PC-9 (cell line): ENCODE results near the gene SLC9C1. TPM values are rescaled to one million over a fixed set of nuclear protein-coding genes. Genes with fewer than 3 reads are reported as not detected.
"Not testable (repeated sequence)": the region's sequence is repeated elsewhere in the genome, so short reads cannot be mapped to it uniquely, and the experiment has no call there.

Experiments used
- BruUV-seq: library from RNA; stranded (reverse); fragments of 400-500 nt; replicated peaks from 2 replicates; lab custom pipeline; 2021; lab: Mats Ljungman, UMichigan
- CTCF ChIA-PET: fragments of 300-600 bp; sonication (Branson Sonifier 250); formaldehyde crosslinking; loops from one replicate; lab custom pipeline; 2022; ENCODE audit warnings: antibody characterized with exemption; lab: Charles Lee
- POLR2A ChIA-PET: fragments of 300-600 bp; sonication (Branson Sonifier 250); formaldehyde crosslinking; loops from one replicate; lab custom pipeline; 2022; ENCODE audit warnings: antibody characterized with exemption; ENCODE audit not compliant: unreplicated experiment; lab: Charles Lee
- DNase-seq, 2 experiments: peaks; one replicate each; pipeline versions ENCODE4 v3.0.0 to v3.0.0-alpha.2; 2015 to 2022; ENCODE audit warnings: mixed read lengths in 1 of 2
- H2AFZ ChIP-seq: fragments of 200-600 bp; sonication (generic); 2 replicates; pipeline ENCODE4 v1.8.1; 2017; ENCODE audit warnings: antibody characterized with exemption
- H3F3A ChIP-seq: fragments of 200-600 bp; sonication (generic); 2 replicates; pipeline ENCODE4 v1.8.1; 2017; ENCODE audit warnings: antibody characterized with exemption, mild to moderate bottlenecking, low read depth; ENCODE audit not compliant: insufficient read depth
- H3K27ac ChIP-seq: fragments of 200-600 bp; sonication (generic); 2 replicates; pipeline ENCODE4 v1.6.1; 2016; ENCODE audit warnings: mixed run types
- H3K27me3 ChIP-seq: fragments of 200-600 bp; sonication (generic); 2 replicates; pipeline ENCODE4 v1.6.1; 2016; ENCODE audit warnings: low read depth, mixed run types; ENCODE audit not compliant: insufficient read depth
- H3K36me3 ChIP-seq: fragments of 200-600 bp; sonication (generic); 2 replicates; pipeline ENCODE4 v1.6.1; 2016; ENCODE audit warnings: low read depth, mixed run types
- H3K4me1 ChIP-seq: fragments of 200-600 bp; sonication (generic); replicated peaks from 2 replicates; pipeline ENCODE4 v1.6.1; 2016; ENCODE audit warnings: mixed run types; ENCODE audit not compliant: insufficient read depth
- H3K4me2 ChIP-seq: fragments of 200-600 bp; sonication (generic); 2 replicates; pipeline ENCODE4 v1.6.1; 2017; ENCODE audit warnings: mixed run types
- H3K4me3 ChIP-seq: fragments of 200-600 bp; sonication (generic); 2 replicates; pipeline ENCODE4 v1.6.1; 2016; ENCODE audit warnings: mixed run types
- H3K79me2 ChIP-seq: fragments of 200-600 bp; sonication (generic); 2 replicates; pipeline ENCODE4 v1.6.1; 2017; ENCODE audit warnings: low read depth, mixed run types
- H3K9me2 ChIP-seq: fragments of 200-600 bp; sonication (generic); 2 replicates; pipeline ENCODE4 v1.8.1; 2017; ENCODE audit warnings: mild to moderate bottlenecking; ENCODE audit not compliant: insufficient read depth
- H3K9me3 ChIP-seq: fragments of 200-600 bp; sonication (generic); 2 replicates; pipeline ENCODE4 v1.8.1; 2016; ENCODE audit warnings: low read depth; ENCODE audit not compliant: insufficient read depth
- H4K20me1 ChIP-seq: fragments of 200-600 bp; sonication (generic); 2 replicates; pipeline ENCODE4 v1.8.1; 2017; ENCODE audit not compliant: insufficient read depth
- EZH2 ChIP-seq: fragments of 200-600 bp; sonication (generic); IDR thresholded peaks from 2 replicates; pipeline ENCODE4 v1.8.0; 2017; ENCODE audit warnings: antibody characterized with exemption, low read depth
- intact Hi-C: fragments of 100-400 bp; cut with micrococcal nuclease; formaldehyde crosslinking; loops from one replicate; pipeline ENCODE4 v1.10.0; 2022; ENCODE audit not compliant: unreplicated experiment
- total RNA-seq: library from RNA; stranded (reverse); gene quantifications from 2 replicates; pipeline ENCODE4 v1.2.3, GENCODE V29; 2021
- TF ChIP-seq, protein P1 (sequence below): fragments of 200-600 bp; sonication (generic); conservative IDR thresholded peaks from 2 replicates; pipeline ENCODE4 v1.6.1; 2017; ENCODE audit warnings: mixed run types, antibody characterized with exemption, mild to moderate bottlenecking, moderate library complexity

The SLC9C1 gene
- total RNA-seq, 1 experiment from 2014 or later = not detected

DNA sequence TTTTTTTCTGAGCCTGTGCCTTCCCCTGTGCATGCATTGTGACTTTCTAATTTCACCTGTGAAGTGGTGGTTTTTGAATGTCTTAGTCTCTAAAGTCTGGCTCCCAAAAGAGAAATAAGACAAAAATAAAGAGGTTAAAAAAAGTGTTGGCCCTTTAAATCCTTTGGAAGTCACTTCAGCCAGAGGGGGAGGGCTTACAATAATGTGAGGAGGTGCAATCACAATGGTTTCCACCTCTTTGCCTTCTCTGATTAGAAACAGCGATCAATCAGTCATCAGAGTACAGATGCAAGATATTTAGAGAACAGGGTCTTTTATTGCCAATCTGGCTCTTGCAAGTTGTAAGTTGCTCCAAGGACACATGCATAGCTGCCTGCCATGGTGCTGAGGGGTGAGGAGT, 96.9 kb downstream of the SLC9C1 start:
- Histone ChIP-seq H2AFZ (no peak overlapping the region), H3K79me2 (no peaks in the 10 kb centered on the region), H3K4me1 (no peaks in the 10 kb centered on the region), H3K27me3 (no peaks in the 10 kb centered on the region), H3K4me3 (no peak overlapping the region), H3K4me2 (no peak overlapping the region), H3K9me2 (no peaks in the 10 kb centered on the region), H3K27ac (no peak overlapping the region), H4K20me1 (no peaks in the 10 kb centered on the region), H3K36me3 (no peaks in the 10 kb centered on the region), H3K9me3 (no peaks in the 10 kb centered on the region), H3F3A (no peaks in the 10 kb centered on the region)
- BruUV-seq = no TSS peak
- intact Hi-C loops = no loop called here
- TF ChIP-seq, protein P1, sequence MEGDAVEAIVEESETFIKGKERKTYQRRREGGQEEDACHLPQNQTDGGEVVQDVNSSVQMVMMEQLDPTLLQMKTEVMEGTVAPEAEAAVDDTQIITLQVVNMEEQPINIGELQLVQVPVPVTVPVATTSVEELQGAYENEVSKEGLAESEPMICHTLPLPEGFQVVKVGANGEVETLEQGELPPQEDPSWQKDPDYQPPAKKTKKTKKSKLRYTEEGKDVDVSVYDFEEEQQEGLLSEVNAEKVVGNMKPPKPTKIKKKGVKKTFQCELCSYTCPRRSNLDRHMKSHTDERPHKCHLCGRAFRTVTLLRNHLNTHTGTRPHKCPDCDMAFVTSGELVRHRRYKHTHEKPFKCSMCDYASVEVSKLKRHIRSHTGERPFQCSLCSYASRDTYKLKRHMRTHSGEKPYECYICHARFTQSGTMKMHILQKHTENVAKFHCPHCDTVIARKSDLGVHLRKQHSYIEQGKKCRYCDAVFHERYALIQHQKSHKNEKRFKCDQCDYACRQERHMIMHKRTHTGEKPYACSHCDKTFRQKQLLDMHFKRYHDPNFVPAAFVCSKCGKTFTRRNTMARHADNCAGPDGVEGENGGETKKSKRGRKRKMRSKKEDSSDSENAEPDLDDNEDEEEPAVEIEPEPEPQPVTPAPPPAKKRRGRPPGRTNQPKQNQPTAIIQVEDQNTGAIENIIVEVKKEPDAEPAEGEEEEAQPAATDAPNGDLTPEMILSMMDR = no peak
- TF ChIP-seq EZH2 = no peak
- ChIA-PET CTCF (no interaction called here), POLR2A (no interaction called here)
- DNase-seq = no peak

DNA sequence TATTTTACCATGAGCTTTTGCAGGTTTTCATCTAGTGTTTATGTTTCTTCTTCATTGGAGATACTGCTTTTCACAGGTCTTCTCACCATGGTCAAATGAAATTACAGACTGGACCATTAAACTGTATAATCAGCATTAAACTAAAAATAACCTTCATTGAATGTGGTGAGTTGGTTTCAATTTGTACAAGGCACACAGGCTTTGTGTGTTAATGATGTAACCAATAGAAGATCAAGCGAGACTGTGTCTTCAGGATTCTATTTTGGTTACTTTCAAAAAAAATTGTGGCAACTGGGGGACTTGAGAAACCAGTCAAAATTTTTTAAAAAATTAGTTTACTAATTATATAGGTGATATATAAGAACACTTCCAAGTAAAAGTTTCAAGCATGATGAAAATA, 106.7 kb downstream of the SLC9C1 start:
- Histone ChIP-seq H3F3A (no peaks in the 10 kb centered on the region), H3K27me3 (no peaks in the 10 kb centered on the region), H2AFZ (no peak overlapping the region), H3K4me2 (no peak overlapping the region), H3K36me3 (no peaks in the 10 kb centered on the region), H3K4me1 (no peaks in the 10 kb centered on the region), H3K79me2 (no peaks in the 10 kb centered on the region), H3K4me3 (no peak overlapping the region), H3K9me3 (0 out of 2 replicates have a peak, but pooled peaks cover 7% of the 10 kb centered on the region), H3K9me2 (no peaks in the 10 kb centered on the region), H4K20me1 (no peaks in the 10 kb centered on the region), H3K27ac (no peak overlapping the region)
- BruUV-seq = no TSS peak
- intact Hi-C loops = no loop called here
- TF ChIP-seq, protein P1 = no peak
- no peak for TF ChIP-seq EZH2
- CTCF ChIA-PET = no interaction called here
- POLR2A ChIA-PET = no interaction called here
- DNase-seq = no peak

DNA sequence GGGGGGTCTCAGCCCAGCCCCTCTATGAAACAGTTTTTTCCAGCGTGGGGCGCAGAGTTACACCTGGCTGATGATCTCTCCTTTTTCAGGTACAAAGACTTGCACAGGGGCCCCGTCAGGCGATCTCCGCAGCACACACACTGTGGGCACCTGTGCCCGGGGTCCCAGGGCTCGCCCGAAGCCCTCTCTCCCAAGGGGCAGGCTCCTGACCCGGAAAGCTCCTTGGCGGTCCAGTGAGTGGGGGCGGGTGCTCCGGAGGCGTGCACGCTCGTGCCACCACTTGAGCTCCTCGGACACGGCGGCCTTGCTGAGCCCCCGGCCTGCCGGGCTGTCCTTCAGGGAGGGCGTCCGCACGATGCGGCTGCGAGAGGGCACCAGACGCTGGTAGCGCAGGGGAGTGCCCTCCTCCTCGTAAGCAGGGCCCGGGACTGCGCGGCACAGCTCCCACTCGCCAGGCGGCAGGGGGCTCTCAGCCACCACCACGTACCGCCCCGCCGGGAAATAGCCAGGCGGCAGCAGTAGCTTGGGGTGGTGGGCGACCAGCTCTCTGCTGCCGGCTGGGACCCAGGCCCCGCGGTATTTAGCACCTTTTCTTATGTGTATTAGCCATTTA, 108.5 kb downstream of the SLC9C1 start:
- H3F3A ChIP-seq, H3K9me3 ChIP-seq, H3K4me3 ChIP-seq, POLR2A ChIA-PET, H3K27ac ChIP-seq, BruUV-seq, H3K36me3 ChIP-seq, H3K27me3 ChIP-seq, CTCF ChIA-PET, H4K20me1 ChIP-seq, H2AFZ ChIP-seq, intact Hi-C loops, H3K79me2 ChIP-seq, H3K9me2 ChIP-seq, H3K4me2 ChIP-seq, H3K4me1 ChIP-seq, DNase-seq: not testable (repeated sequence)

DNA sequence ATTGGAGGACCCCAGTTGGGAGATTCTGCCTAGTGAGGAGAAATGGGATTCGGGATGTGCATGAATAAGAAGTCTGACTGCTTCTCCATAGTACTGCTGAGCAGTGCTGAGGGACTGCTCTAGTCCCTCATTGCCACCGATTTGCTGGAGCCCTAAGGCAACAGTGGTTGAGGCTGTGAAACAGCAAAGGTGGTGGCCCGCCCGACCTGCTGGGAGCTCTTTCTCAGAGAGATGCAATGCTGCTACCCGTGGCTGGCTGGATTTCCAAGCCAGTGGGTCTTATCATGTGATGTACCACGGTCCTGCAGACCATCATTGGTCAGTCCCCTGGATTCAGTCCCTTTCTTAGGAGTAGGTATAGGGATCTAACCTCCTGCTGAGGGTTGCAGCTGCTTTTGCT, 118.4 kb downstream of the SLC9C1 start:
- TF ChIP-seq, protein P1 = no peak
- no peak for TF ChIP-seq EZH2
- Histone ChIP-seq H3F3A (no peaks in the 10 kb centered on the region), H3K27ac (no peak overlapping the region), H3K4me3 (no peak overlapping the region), H3K9me2 (no peaks in the 10 kb centered on the region), H2AFZ (no peak overlapping the region), H3K27me3 (0 out of 2 replicates have a peak, but pooled peaks cover 10% of the 10 kb centered on the region), H3K79me2 (no peaks in the 10 kb centered on the region), H3K4me1 (no peaks in the 10 kb centered on the region), H3K9me3 (no peaks in the 10 kb centered on the region), H3K36me3 (no peaks in the 10 kb centered on the region), H3K4me2 (no peak overlapping the region), H4K20me1 (no peaks in the 10 kb centered on the region)
- ChIA-PET POLR2A (no interaction called here), CTCF (no interaction called here)
- BruUV-seq = no TSS peak
- no peak for DNase-seq
- intact Hi-C loops = no loop called here
